ENCODE data around the gene MBP. TPM values are rescaled to one million over a fixed set of nuclear protein-coding genes. Genes with fewer than 3 reads are reported as not detected.

The MBP gene
- total and polyA plus RNA-seq, 2 experiments from 2014 or later: 18.4 to 22.9 TPM

GRCh38 chr18:77121523-77121922, 11.1 kb downstream of the MBP start:
- Mint-ChIP-seq H3K36me3 (ENCODE audit: low read depth) (peaks cover under 1% of the 10 kb centered on the region; the same call in 1 of the 3 replicates), H3K4me3 (no peak overlapping the region), H3K9me3 (no peaks in the 10 kb centered on the region; the same call in 2 of the 3 replicates), H3K4me1 (peaks cover 41% of the 10 kb centered on the region), H3K27me3 (ENCODE audit: insufficient read depth, low read depth, poor library complexity) (peaks cover 6% of the 10 kb centered on the region), H3K27ac (no peak overlapping the region)
- TF ChIP-seq ZNF462 (CRISPR knock-in tag; IDR thresholded peaks at IDR 0.05): no peak
- no peak for TF ChIP-seq EZH2phosphoT487 (IDR thresholded peaks at IDR 0.05; ENCODE audit: unreplicated experiment)
- no peak for TF ChIP-seq EZH2 (IDR thresholded peaks at IDR 0.05; ENCODE audit: low read depth, unreplicated experiment)
- no peak for TF ChIP-seq STAT1 (IDR thresholded peaks at IDR 0.05; ENCODE audit: unreplicated experiment)
- no peak for TF ChIP-seq NANOG (IDR thresholded peaks at IDR 0.05; ENCODE audit: borderline replicate concordance)
- TF ChIP-seq CTCF (conservative IDR thresholded peaks at IDR 0.05; ENCODE audit: low read depth in 2 of 2): no peak; a peak in 1 of 4 replicates
- TF ChIP-seq ZNF114 (CRISPR knock-in tag; IDR thresholded peaks at IDR 0.05): no peak
- no peak for TF ChIP-seq ETS1 (IDR thresholded peaks at IDR 0.05)
- Histone ChIP-seq H3F3A (replicated peaks; ENCODE audit: low read depth) (no peaks in the 10 kb centered on the region), H4K20me1 (replicated peaks; ENCODE audit: insufficient read depth) (no peaks in the 10 kb centered on the region), H3K79me2 (replicated peaks; ENCODE audit: insufficient read depth) (peaks cover 32% of the 10 kb centered on the region), H3K9me2 (ENCODE audit: insufficient read depth) (no peaks in the 10 kb centered on the region), H3K27ac (ENCODE audit: low read depth) (0 out of 2 replicates have a peak overlapping the region, but pooled peaks have one; percentile 62), H3K4me2 (no peak overlapping the region), H3K4me3 (no peak overlapping the region), H3K27me3 (ENCODE audit: insufficient read depth) (no peaks in the 10 kb centered on the region), H2AFZ (no peak overlapping the region), H3K36me3 (ENCODE audit: insufficient read depth) (no peaks in the 10 kb centered on the region), H3K4me1 (ENCODE audit: insufficient read depth) (peaks cover 30% of the 10 kb centered on the region)
- DNase-seq (ENCODE audit: low spot score) (no peak), ATAC-seq (no peak)

Data from GM23338 (cell line).